UCSD-AML1 (cell line): ENCODE results near the gene IQCK.

ENCODE experiments used
- DNase-seq: peaks from one replicate; lab custom pipeline; 2025; ENCODE audit not compliant: unreplicated experiment; lab: John Stamatoyannopoulos, UW

IQCK gene

DNA sequence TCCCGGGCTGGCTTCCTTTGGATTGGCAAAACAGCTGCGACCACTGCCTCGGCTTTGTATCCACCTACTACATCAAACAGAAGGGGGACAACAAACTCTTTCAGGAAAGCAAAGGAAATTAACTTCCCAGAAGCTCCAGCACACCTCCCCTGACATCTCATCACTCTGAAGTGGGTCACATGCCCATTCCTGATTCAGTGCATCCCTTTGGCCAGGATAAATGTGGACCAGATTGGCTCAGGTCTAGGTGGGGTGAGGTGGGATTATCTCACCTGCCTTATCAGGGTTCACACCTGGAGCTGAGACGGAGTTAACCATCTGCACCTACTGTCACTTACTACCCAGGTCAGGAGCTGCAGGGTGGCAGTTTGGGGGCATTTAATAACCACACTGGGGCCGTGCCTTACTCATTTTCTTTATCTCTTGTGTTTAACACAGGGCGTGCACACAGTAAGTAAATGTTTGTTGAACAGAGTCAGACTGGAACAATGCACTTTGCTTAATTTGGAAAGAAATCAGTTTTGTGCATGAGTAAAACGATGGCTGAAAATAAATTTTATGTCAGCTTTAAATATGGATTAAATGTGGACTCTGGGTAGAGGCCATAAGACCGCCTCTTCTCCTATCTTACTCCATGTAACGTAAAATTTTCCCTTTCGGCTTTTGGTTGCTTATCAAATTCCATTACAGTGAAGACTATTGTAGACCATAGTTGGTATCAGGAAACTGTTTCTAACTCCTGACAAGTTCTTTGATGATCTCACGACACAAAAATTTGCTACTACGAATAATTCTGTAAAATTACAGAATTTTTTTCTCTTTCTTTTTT lies 36.0 kb downstream of the IQCK start:
- no peak for DNase-seq

DNA sequence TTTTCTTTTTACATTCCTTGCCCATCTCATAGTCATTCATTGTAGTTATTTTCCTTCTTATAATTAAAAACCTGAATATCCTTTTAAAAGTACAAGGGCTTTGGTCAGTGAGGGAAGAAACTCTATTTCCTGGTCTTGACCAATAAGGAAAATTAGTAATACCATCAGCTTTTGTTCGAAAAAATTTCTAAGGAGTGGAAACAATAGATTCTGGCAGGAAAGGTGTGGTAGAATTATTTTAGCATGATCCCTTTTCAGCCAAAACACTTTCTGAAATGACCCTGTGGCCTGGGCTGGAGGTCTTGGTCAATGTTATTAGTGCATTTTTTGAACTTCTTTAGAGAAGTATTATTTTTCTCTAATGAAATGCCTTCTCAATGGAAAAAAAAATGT lies 36.6 kb downstream of the IQCK start:
- no peak for DNase-seq

DNA sequence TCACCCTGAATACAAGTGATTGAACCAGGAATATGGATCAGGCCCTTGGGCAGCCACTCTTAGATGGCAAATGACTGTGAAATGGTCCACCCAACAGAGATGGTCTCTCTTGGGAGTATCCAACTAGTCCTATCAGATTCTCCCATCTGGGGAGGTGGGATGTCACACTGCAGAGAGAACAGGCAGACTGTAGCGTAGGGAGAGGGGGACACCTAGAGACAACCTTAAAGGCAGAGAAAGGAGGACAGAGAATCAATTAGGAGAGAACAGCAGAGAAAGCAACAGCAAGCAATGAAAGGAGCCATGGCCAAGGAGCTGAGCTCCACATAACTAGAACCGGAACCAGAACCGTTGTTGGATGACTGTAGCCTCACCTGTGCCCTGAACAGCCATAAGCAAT lies 37.2 kb downstream of the IQCK start:
- no peak for DNase-seq

DNA sequence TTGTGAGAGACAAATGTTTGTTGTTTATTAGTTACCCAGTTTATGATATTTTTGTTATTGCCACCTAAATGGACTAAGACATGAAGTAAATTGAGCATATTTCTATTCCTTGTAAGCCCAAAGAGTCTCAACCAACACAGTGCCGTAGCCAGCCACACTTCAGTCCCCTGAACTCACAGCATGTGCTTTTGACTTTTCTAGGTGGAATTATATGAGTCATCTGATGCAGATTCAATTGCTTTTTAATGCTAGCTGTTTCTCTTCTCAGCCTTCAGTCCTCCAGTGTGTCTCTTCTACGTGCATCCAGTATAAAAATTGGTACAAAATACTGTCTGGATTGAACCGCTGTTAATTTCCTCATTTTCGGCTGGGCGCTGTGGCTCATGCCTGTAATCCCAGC lies 39.0 kb downstream of the IQCK start:
- no peak for DNase-seq

DNA sequence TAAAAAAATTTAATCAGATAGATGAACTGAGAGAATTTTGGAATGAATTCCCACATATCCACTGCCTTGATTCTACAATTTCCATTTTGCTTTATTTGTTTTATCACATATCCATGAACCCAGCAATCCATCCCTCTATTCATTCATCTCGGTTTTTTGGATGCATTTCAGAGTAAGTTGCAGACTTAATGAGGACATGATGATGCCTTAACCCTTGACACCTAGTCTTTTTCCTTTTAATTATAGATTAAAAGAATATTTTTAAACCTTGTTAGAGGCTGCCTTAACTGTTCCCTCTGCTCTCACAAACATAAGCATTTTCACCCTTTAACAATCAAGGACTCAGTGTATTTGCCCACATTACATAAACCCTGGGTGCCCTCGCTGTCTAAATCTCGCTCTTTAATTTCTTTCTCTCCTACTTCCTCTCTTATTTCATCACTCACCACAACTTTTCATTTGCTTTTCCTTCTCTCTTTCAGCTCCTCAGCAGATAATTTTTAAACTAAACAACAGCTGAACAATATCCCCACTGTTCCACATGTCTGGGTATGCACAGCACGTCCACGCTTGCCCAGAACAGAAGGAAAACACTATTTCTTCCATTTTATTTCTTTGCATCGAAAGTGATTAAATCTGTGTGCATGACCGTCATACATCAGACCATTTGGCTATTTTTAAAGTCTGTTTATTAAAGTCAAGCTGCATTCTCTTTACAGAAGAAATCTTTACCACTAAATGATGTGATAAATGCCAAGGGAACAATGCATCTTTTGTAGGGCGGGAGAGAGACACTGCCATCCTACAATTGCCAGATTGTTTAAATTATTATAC lies 39.9 kb downstream of the IQCK start:
- no peak for DNase-seq

DNA sequence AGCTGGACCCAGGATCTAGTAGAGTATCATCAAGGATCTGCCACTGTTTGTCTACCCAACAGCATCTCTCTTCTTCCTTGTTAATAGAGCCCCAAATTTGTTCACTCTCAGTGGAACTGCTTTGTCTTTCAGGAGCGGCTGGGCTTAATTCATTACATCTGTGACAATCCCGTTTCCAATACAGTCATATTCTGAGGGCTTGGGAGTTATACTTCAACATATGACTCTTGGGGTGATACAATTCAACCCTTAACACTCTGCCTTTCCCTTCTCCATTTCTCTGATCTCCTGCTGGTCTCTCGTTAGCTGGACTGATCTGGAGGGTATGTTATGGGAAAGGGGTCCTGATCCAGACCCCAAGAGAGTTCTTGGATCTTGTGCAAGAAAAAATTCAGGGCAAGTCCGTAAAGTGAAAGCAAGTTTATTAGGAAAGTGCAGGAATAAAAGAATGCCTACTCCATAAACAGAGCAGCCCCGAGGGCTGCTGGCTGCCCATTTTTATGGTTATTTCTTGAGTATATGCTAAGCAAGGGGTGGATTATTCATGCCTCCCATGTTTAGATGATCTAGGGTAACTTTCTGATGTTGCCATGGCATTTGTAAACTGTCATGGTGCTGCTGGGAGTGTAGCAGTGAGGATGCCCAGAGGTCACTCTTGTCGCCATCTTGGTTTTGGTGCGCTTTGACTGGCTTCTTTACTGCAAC lies 42.4 kb downstream of the IQCK start:
- DNase-seq = no peak

DNA sequence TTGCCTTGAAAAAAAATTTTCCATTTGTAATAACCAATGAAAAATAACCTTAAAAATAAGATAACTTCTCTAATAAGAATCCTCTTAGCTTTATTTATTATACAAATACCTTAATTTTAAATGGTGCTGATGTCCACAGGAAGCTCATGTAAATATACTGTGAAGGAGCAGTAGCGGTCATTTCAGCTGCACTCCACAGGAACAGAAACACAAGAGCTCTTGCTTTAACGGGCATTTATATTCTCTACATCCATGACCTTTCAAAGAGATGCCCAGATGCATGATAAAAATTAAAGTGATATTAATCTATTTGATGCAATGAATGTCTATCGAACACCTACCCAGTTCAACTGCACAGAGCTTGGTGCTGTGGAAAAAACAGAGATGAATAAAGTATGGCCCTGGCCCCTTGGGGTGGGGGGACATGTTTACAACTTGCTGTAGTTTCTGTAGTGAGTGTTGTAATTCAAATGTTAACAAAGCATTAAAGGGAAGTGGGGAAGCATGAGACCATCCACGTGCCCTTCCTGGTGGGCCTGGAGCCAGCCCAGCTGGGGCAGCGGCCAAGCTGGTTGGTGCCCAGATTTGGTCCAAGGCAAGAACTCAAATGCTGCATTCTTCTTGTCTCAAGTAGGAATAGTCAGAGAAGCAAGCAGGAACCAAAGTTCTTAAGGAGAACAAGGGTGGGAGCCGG lies 47.9 kb downstream of the IQCK start:
- DNase-seq = no peak

DNA sequence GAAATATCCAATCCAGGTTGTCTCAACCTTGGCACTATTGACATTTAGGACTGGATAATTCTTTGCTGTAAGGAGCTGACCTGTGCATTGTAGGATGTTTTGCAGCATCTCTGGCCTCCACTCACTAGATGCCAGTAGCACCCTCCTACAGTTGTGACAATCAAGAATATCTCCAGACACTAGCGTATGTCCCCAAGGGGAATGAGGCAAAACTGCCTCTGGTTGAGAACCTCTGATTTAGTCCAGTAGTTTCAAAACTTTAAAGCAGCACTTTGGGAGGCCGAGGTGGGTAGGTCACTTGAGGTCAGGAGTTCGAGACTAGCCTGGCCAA lies 48.4 kb downstream of the IQCK start:
- DNase-seq = no peak

DNA sequence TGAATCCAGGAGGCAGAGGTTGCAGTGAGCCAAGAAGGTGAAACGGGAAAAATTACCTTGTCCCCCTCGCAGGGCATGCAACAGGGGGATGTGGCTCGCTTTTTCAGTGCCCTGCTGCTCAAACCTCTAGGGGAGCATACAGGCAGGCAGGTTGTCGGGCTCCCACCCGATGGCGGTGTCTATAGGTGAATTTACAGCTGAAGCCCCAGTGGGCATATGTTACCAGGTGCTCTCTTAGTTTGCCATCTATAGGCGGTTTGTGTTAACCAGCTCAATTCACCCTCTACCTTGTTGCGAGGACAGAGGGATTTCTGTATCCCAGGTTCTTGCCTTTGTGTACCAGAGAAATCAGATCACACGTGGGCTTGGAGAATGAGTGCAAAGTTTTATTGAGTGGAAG lies 48.9 kb downstream of the IQCK start:
- DNase-seq = no peak

DNA sequence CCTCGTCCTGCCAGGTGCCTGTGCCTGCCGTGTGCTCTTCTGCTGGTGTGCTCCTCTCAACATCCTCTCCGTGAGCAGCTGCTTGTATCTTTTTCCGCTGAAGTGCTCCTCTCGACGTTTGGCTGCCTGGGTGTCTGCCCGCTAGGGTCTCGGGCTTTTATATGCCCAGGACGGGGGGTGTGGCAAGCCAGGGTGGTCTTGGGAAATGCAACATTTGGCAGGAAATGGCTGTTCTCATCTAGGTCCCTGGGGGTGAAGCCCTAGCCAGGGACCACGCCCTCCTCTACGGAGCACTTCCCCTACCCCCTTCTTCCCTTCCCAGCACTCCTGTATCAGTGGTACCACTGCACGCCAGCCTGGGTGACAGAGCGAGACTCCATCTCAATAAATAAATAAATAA lies 49.4 kb downstream of the IQCK start:
- DNase-seq = no peak

DNA sequence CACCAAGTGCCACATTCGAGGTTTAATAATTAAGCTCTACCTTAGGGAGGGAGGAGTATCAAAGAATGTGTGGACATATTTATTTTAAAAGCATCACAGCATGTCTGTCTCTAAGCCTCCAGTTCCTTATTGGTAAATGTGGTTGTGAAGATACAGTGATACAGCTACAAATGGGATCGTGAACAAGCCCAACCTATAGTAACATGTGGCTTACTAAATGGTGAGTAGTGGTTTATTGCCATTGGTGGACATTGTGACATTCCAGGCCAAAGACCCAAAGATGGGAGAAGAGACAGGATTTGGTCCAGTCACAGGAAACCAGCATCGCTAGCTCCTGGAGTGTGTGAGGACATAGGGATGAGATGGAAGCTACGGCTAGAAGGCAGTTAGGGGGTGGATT lies 51.2 kb downstream of the IQCK start:
- DNase-seq = no peak

DNA sequence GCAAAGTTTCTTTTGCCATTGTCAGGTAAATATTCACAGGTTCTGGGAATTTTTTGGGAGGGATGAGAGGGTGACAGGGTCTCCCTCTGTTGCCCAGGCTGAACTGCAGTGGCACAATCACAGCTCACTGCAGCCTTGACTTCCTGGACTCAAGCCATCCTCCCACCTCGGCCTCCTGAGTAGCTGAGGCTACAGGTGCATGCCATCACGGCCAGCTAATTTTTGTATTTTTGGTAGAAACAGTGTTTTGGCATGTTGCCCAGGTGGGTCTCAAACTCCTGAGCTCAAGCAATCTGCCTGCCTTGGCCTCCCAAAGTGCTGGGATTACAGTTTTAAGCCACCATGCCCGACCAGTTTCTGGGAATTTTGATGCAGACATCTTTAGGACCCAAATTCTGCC lies 53.0 kb downstream of the IQCK start:
- DNase-seq = no peak

DNA sequence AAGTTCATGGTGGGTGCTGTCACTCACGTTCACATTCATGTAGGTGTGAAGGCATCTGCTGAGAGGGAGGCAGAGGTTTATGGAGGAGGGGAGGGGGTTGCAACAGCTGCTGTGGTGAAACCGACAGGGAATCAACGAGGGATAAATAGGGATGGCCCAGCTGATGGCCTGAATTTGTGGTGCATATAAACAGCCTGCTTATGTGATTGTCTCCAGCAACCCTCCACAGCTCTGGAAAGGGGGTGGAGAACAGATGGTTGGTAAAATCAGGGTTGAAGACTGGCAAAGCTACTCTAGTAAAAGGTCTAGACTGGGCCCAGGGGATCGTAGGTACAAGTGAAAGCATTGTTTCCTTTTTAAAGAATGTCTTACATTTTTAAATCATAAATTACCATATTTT lies 53.7 kb downstream of the IQCK start:
- no peak for DNase-seq

DNA sequence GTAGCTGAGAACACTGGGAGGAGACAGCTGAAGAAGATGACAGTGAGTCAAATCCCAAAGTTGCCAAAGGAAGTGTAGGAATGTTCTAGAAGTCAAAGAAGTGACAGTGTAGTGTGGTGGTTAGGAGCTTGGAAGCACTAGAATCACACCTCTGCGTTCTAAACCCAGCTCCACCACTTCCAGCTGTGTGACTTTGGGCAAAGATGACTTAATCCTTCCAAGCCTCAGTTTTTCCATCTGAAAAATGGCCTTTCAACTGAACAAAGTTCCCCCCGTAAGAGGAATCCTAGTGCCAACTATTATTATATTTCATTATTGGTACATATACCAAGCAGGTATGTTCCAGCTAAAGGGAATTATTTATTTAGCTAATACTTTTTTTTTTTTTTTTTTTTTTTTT lies 56.0 kb downstream of the IQCK start:
- DNase-seq = no peak

DNA sequence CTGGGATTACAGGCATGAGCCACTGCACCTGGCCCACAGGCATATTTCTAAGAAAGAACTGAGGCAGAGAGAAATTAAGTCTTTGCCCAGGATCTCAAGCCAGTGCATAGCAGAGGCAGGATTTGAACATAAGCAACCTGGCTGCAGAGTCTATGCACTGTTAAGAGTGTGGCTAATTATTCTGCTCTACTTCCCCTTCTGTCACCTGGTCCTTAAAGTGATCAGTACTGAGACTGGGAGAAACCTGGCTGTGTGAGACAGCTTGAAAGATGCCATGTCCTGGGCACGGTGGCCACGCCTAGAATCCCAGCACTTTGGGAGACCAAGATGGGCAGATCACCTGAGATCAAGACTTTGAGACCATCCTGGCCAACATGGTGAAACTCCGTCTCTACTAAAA lies 58.1 kb downstream of the IQCK start:
- no peak for DNase-seq

DNA sequence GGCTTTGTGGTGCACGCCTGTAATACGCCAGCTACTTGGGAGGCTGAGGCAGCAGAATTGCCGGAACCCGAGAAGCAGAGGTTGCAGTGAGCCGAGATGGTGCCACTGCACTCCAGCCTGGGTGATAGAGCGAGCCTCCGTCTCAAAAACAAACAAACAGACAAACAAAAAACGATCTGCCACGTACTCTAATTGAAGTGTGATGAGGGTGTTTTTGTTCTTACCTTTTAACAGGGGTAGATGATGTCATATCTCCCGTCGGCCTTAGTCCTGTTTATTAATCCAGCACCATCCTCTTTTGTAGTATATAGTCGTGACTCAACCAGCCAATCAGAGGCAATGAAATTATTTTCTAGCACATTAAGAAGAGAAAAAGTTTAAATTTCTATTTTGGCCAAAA lies 58.5 kb downstream of the IQCK start:
- no peak for DNase-seq

DNA sequence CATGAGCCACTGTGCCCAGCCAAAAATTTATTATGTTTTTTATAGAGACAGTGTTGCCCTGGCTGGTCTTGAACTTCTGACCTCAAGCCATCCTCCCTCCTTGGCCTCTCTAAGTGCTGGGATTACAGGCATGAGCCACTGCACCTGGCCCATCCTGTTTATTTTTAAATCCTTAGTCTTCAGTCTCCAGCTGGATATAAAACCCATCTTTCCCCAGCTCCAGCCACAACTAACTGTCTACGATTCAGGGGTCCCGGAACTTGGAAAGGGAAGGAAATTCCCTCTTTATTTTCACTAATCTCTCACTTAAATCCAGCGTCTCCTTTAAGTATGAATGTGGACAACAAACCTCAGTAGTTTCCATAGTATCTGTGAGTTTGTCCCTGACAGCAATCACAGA lies 62.2 kb downstream of the IQCK start:
- no peak for DNase-seq

DNA sequence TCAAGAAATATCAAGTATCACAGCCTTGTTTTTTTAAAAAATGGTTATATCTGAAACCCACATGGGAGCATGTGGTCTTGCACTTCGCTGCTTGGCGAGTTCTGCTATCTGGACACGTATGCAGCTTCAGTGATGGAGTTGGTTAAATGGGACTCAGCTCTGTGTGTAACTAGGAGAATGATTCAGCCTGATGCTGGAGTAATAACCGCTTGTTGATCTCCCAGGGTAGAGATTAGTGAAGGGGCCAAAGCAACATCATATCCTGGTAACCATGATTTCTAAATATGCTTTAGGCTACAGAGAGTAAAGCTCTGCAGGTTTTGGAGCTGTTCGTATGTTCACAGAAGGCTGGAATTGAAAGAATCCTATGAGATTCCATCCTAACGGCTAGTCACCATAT lies 63.2 kb downstream of the IQCK start:
- no peak for DNase-seq

DNA sequence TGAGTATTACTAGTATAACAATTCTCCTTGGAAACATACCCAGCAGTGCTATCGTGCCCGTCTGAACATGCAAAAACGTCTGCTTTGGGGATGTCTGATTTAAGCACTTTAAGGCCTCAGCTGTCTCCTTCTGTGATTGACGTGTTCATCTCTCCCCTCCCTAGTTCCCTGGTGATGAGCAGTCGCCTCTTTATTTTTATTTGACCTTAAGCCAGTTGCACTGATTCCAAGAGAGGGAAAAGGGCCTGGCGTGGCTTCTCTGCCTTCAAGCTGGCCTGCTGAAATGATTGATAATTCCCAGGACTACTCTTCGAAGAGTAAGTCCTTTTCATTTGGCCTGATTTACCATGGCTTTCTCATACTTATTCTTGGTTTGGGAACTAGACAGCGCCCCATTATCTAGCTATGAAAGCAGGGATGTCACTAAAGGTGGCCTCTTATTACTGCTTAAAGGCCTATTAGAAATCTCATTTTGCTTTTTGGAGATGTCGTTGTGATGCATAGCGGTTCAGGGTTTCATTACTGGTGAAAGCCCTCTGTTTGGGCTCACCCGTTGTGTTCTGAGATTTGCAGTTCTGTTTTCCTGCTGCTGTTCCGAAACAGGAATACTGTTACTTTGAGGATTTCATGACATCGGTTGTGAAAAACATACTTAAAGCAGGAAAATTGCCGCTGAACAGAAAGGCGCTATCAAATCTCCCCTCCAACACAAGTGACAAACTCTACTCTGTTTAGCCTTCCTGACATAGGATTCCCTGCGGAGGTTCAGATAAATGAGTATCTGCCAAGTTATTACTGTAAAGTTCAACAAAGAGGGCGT lies 65.5 kb downstream of the IQCK start:
- no peak for DNase-seq

DNA sequence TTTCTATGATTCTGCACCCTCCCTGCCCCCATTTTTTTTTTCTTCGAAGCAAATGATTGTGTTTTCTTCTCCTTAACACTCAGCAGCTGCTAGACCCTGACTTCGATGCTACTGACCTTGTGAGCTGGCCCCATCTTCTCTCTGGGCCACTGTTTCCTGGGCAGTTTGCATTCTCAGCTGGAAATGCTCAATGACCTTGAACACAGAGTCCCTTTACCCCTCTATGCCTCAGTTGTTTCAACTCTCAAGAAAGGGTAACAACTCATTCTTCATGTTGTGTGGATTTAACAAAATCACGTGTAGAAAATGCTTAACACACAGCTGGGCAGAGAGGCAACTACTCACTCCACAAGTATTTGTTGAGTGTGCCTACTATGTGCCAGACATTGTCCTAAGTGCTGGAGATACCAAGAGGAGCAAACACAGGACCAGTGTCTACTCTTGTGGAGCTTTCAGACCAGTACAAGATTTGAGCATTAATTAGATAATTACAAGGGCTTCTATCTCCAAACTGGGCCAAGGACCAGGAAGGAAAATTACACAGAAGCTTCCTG lies 66.2 kb downstream of the IQCK start:
- DNase-seq = no peak
